KOPT-K1 (cell line): ENCODE measurements around the gene KRTAP9-4.
"Not testable (repeated sequence)": the region's sequence is repeated elsewhere in the genome, so short reads cannot be mapped to it uniquely, and the experiment has no call there.

Experiments
- H3K27ac ChIP-seq: fragments of 200-600 bp; sonication (generic); 2 replicates; pipeline ENCODE4 v1.5.1; 2016; ENCODE audit warnings: antibody characterized with exemption, mild to moderate bottlenecking, low read depth, low read length; ENCODE audit not compliant: poor library complexity, severe bottlenecking
- H3K36me3 ChIP-seq: fragments of 200-600 bp; sonication (generic); 2 replicates; pipeline ENCODE4 v1.5.1; 2017; ENCODE audit warnings: antibody characterized with exemption, mild to moderate bottlenecking, low read length, moderate library complexity; ENCODE audit not compliant: insufficient read depth
- H3K9me3 ChIP-seq: fragments of 200-600 bp; sonication (generic); 2 replicates; pipeline ENCODE4 v1.5.1; 2017; ENCODE audit warnings: antibody characterized with exemption, low read length, mild to moderate bottlenecking; ENCODE audit not compliant: insufficient read depth, poor library complexity, severe bottlenecking

Gene KRTAP9-4, protein sequence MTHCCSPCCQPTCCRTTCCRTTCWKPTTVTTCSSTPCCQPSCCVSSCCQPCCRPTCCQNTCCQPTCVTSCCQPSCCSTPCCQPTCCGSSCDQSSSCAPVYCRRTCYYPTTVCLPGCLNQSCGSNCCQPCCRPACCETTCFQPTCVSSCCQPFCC

DNA sequence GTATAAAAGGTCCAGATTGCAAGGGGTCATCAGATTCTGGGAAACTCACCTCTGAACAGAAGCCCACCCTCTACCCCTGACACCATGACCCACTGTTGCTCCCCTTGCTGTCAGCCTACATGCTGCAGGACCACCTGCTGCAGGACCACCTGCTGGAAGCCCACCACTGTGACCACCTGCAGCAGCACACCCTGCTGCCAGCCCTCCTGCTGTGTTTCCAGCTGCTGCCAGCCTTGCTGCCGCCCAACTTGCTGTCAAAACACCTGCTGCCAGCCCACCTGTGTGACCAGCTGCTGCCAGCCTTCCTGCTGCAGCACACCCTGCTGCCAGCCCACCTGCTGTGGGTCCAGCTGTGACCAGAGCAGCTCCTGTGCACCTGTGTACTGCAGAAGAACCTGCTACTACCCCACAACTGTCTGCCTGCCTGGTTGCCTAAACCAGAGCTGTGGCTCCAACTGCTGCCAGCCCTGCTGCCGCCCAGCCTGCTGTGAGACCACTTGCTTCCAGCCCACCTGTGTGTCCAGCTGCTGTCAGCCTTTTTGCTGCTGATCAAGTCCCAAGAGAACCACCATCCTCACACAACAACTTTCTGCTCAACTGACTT, at the start of gene KRTAP9-4:
TSS of gene KRTAP9-4 (plus strand) at position 51 of the 604 bp plus-strand sequence. CDS start at position 85, 34 bp downstream.
- H3K36me3 ChIP-seq, H3K9me3 ChIP-seq, H3K27ac ChIP-seq: not testable (repeated sequence)

DNA sequence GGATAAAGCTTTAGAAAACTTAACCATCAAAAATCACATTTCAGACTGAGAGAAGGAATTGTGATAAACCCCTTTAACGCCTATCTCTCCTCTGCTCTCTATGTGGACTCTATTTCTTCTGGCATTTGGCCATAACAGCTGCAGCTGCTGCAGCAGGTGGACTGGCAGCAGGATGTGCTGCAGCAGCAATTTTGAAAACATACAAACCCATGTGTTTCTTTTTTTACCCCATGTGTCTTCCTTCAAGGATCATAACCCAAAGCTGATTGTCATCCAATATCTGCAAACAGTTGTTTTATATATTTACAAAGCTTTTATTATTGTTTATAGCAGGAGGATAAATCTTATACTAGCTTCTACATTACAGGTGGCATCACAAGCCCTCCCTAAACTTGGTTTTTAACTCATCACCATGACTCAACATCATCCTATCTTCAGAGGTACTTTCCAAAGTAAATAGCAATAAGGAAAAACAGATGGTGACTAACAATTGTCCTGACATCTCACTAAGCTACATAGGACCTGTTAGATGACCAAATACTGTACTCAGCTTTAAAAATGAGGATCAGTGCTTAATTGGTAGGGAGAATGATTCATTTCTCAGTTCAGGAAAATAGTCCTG, 37.5 kb upstream of the KRTAP9-4 start:
- H3K36me3 ChIP-seq, result no peaks in the 10 kb centered on the region
- no peaks in the 10 kb centered on the region for H3K9me3 ChIP-seq
- H3K27ac ChIP-seq, result no peak overlapping the region

DNA sequence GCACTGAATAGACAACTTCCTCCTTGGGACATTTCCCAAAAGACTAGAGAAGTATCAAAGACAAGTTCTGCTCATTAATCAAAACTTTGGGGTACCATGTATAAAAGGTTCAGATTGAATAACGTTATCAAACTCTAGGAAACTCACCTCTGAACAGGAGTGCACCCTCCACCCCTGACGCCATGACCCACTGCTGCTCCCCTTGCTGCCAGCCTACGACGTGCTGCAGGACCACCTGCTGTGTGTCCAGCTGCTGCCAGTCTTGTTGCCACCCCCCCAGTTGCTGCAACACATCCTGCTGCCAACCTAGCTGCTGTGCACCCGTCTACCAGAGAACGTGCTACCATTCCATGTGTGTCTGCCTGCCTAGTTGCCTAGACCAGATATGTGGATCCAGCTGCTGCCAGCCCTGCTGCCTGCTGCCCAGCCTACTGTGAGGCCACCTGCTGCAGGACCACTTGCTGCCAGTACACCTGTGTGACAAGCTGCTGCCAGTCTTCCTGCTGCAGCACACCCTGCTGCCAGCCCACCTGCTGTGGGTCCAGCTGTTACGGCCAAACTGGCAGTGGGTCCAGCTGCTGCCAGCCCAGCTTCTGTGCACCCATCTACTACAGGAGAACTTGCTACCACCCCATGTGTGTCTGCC, 36.8 kb upstream of the KRTAP9-4 start:
- Histone ChIP-seq H3K36me3 (no peaks in the 10 kb centered on the region), H3K9me3 (no peaks in the 10 kb centered on the region), H3K27ac (no peak overlapping the region)

DNA sequence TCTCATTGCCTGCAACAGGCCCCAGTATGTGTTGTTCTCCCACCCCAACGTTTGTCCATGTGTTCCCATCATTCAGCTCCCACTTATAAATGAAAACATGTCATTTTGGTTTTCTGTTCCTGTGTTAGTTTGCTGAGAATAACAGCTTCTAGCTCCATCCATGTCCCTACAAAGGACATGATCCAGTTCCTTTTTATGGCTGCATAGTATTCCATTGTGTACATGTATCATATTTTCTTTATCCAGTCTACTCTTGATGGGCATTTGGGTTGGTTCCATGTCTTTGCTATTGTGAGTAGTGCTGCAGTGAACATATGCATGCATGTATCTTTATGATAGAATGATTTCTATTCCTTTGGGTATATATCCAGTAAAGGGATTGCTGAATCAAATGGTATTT, 33.8 kb upstream of the KRTAP9-4 start:
- Histone ChIP-seq H3K27ac (no peak overlapping the region), H3K9me3 (no peaks in the 10 kb centered on the region), H3K36me3 (no peaks in the 10 kb centered on the region)

DNA sequence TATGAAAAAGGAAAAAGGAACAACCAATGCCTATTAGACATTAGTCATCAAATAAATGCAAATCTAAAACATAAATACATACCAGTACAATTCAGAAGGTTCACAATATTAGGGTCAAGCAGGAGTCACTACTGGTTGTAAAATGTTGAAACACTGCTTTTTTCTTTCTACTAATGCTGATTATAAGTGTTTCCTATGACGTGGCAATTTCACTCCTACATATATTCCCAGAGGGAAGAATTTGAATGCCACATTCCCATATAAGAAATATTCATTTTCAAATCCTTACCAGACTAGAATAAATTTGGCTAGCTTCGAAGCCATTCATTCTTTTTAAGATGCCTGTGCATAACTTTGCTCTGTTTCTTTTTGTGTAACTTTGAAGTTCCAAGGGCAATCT, 25.7 kb upstream of the KRTAP9-4 start:
- Histone ChIP-seq H3K9me3 (no peaks in the 10 kb centered on the region), H3K36me3 (no peaks in the 10 kb centered on the region), H3K27ac (no peak overlapping the region)

DNA sequence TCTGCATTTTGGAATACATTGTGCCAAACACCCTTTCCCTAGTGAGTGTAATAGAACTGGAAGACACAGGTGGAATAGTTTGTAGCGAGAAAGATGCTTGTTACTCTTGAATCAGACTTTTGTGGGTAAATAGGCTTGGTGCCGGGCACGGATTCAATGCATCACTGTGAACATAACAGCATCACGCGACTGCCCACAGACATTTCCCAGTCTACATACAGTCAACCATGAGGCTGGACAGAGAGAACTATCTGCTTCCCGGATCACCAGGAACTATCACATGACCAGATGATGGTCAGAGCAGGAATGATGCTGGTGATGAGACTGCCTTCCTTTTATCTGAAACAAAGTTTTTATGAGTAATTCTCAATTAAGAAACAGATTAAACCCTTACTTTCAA, 23.4 kb upstream of the KRTAP9-4 start:
- Histone ChIP-seq H3K27ac (no peak overlapping the region), H3K9me3 (no peaks in the 10 kb centered on the region), H3K36me3 (no peaks in the 10 kb centered on the region)

DNA sequence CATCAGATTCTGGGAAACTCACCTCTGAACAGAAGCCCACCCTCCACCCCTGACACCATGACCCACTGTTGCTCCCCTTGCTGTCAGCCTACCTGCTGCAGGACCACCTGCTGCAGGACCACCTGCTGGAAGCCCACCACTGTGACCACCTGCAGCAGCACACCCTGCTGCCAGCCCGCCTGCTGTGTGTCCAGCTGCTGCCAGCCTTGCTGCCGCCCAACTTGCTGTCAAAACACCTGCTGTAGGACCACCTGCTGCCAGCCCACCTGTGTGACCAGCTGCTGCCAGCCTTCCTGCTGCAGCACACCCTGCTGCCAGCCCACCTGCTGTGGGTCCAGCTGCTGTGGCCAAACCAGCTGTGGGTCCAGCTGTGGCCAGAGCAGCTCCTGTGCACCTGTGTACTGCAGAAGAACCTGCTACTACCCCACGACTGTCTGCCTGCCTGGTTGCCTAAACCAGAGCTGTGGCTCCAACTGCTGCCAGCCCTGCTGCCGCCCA, 22.8 kb upstream of the KRTAP9-4 start, which contains the start of gene KRTAP9-2:
TSS of gene KRTAP9-2 (plus strand) at position 51 of the 498 bp plus-strand sequence. CDS start at position 58, 7 bp downstream.
- H3K36me3 ChIP-seq, H3K9me3 ChIP-seq, H3K27ac ChIP-seq: not testable (repeated sequence)

DNA sequence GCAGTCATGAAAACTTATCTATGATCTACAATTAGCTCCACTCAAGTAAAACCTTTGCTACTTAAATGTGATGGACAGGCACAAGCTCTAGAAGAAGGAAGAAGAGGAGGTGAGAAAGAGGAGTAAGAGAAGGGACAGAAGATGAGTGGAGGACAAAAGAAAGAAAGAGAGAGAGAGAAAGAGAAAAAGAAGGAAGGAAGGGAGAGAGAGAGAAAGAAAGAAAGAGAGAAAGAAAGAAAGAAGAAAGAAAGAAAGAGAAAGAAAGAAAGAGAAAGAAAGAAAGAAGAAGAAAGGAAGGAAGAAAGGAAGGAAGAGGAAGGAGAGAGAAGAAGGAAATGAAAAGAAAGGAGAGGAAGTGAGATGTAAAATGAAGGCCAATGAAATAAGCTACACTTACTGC, 19.4 kb upstream of the KRTAP9-4 start:
- Histone ChIP-seq H3K9me3 (no peaks in the 10 kb centered on the region), H3K27ac (no peak overlapping the region)

DNA sequence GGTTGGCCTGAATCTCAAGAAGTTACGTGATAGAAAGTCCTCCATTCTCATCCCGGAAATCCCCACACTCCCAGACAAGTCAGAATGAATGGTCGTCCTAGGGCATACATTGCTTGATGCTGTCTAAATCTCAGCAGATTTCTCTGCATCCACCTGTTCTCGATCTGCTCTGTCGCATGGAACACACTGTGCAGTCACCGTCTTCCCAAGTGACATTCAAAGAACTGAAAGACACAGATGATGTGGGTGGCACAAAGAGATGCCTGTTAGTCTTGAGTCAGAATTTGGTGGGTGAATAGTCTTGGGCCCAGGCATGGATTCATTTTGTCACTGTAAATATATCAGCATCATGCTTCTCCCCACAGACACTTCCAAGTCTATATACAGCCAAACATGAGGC, 17.8 kb upstream of the KRTAP9-4 start:
- Histone ChIP-seq H3K27ac (no peak overlapping the region), H3K36me3 (no peaks in the 10 kb centered on the region), H3K9me3 (no peaks in the 10 kb centered on the region)

More for the DNA sequence above, 19.4 kb upstream of the KRTAP9-4 start:
- H3K36me3 ChIP-seq, result no peaks in the 10 kb centered on the region

DNA sequence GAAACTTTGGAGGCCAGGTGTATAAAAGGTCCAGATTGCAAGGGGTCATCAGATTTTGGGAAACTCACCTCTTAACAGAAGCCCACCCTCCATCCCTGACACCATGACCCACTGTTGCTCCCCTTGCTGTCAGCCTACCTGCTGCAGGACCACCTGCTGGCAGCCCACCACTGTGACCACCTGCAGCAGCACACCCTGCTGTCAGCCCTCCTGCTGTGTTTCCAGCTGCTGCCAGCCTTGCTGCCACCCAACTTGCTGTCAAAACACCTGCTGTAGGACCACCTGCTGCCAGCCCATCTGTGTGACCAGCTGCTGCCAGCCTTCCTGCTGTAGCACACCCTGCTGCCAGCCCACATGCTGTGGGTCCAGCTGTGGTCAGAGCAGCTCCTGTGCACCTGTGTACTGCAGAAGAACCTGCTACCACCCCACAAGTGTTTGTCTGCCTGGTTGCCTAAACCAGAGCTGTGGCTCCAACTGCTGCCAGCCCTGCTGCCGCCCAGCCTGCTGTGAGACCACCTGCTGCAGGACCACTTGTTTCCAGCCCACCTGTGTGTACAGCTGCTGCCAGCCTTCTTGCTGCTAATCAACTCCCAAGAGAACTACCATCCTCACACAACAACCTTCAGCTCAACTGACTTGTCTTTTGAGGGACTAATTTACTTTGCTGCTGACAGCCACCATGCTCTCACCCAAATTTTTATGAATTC, 16.9 kb upstream of the KRTAP9-4 start, which contains the start of gene KRTAP9-3:
TSS of gene KRTAP9-3 (plus strand) at position 51 of the 707 bp plus-strand sequence. CDS start at position 104, 53 bp downstream.
- not testable (repeated sequence) for H3K36me3 ChIP-seq, H3K9me3 ChIP-seq, H3K27ac ChIP-seq

DNA sequence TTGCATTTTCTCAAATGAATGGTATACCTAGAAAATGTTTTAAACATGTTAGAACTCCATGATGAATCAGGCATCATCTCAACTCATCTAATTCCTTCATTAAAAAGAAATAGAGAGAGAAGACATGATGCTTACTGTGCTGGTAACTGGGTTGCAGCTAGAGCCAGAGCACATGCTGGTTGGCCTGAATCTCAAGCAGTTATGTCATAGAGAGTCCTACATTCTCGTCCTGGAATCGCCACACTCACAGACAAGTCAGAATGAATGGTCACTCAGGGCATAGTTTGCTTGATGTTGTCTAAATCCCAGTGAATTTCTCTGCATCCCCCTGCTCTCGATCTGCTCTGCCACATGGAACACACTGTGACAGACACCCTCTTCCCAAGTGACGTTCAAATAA, 12.4 kb upstream of the KRTAP9-4 start:
- not testable (repeated sequence) for H3K9me3 ChIP-seq, H3K36me3 ChIP-seq, H3K27ac ChIP-seq

DNA sequence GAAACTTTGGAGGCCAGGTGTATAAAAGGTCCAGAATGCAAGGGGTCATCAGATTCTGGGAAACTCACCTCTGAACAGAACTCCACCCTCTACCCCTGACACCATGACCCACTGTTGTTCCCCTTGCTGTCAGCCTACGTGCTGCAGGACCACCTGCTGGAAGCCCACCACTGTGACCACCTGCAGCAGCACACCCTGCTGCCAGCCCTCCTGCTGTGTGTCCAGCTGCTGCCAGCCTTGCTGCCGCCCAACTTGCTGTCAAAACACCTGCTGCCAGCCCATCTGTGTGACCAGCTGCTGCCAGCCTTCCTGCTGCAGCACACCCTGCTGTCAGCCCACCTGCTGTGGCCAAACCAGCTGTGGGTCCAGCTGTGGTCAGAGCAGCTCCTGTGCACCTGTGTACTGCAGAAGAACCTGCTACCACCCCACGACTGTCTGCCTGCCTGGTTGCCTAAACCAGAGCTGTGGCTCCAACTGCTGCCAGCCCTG, 11.5 kb upstream of the KRTAP9-4 start, which contains the start of gene KRTAP9-8:
TSS of gene KRTAP9-8 (plus strand) at position 51 of the 489 bp plus-strand sequence. CDS start at position 104, 53 bp downstream.
- not testable (repeated sequence) for H3K36me3 ChIP-seq, H3K9me3 ChIP-seq, H3K27ac ChIP-seq

DNA sequence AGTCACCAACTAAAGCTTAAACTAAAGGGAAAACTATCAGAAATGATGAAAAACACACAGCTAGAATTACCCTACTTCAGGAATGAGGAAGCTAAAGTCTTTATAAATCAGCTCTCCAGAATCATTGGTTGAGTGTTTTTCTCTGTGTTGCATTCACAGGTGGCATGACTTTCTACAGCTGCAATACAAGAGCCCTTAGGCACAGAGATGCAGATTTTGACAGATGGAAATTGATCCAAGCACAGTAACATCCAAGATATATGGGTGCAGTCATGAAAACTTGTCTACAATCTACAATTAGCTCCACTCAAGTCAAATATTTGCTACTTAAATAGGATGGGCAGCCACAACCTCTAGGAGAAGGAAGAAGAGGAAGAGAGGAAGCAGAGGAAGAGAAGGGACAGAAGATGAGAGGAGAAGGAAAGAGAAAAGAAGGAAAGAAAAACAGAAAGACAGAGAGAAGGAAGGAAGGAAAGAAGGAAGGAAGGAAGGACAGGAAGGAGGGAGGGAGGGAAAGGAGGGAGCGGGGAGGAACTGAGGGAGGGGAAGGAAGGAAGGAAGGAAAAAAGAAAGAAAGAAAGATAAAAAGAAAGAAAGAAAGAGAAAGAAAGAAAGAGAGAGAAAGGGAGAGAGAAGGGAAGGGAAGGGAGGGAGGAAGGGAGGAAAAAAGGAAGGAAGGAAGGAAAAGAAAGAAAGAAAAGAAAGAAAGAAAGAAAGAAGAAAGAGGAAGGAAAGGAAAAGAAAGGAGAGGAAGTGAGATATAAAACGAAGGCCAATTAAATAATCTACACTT, 2.3 kb upstream of the KRTAP9-4 start:
- H3K36me3 ChIP-seq, H3K9me3 ChIP-seq, H3K27ac ChIP-seq: not testable (repeated sequence)

DNA sequence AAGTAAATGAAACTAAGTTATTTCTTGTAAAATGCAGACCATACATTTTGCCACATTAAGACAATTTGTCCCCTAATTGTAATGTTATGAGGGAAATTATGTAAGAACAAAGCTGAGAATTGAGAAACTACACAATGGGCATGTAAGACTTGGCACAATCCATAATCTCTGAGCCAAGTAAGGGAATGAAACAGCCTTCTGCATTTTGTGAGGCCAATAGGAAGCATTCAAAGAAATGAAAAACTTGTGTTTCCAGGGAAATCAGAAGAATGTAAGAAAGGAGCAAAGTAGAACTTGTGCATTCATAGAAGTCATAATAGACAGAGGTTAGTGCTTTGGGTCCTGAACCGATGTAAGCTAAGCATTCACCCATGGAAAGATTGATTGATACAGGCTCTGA, 1.8 kb downstream of the KRTAP9-4 start:
- Histone ChIP-seq H3K27ac (no peak overlapping the region), H3K36me3 (no peaks in the 10 kb centered on the region), H3K9me3 (no peaks in the 10 kb centered on the region)
